ENCODE results near the gene SLC5A10.
A peak's percentile ranks its signal among the peaks of the same experiment; 100 is the strongest.

Gene SLC5A10

DNA sequence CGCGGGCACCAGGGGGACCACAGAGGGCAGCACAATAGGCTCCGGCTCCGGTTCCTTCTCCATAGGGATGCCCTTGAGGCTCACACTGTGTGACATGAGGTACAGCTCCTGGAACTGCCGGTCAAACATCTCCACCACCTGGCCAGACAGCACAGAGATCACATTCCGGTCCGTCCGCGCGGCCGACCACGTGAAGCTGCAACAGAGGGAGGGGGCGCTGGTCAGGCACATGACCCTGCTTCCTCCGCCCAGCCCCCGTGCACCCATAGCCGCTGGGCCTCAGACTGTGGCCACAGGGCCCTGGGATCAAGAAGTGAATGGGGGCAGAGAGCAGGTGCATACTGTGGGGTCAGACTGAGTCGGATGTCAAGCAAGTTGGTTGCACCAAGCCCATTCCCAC lies 26.7 kb downstream of the SLC5A10 start:
- TF ChIP-seq CTCF (IDR thresholded peaks at IDR 0.05): no peak
- TF ChIP-seq ZFX (IDR thresholded peaks at IDR 0.05; ENCODE audit: borderline replicate concordance): no peak

GRCh38 chr17:18980682-18981334 lies 28.8 kb downstream of the SLC5A10 start:
- H3K27ac ChIP-seq: no peak overlapping the region
- TF ChIP-seq CTCF (IDR thresholded peaks at IDR 0.05): no peak
- TF ChIP-seq ZFX (IDR thresholded peaks at IDR 0.05; ENCODE audit: borderline replicate concordance): no peak

More for the DNA sequence above, 26.7 kb downstream of the SLC5A10 start:
- H3K27ac ChIP-seq: no peak overlapping the region

DNA sequence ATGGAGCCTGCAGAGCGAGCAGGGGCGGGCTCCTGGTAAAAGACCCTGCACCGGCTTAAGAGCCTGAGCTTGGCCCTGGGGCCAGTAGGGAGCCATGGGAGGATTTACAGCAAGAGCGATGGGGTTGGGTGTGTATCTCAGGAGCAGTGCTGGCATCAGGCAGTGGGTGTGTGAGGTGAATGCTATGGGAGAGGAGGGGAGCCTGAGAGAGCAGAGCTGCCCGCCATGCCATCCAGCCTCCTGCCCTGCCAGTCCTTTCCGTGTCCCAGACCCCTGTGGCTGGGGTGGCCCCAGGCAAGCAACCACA lies 29.3 kb downstream of the SLC5A10 start:
- H3K27ac ChIP-seq: peak overlapping the region; percentile 46; the same call in 1 of the 2 replicates
- TF ChIP-seq CTCF (IDR thresholded peaks at IDR 0.05) (no peak), ZFX (IDR thresholded peaks at IDR 0.05; ENCODE audit: borderline replicate concordance) (no peak)

DNA sequence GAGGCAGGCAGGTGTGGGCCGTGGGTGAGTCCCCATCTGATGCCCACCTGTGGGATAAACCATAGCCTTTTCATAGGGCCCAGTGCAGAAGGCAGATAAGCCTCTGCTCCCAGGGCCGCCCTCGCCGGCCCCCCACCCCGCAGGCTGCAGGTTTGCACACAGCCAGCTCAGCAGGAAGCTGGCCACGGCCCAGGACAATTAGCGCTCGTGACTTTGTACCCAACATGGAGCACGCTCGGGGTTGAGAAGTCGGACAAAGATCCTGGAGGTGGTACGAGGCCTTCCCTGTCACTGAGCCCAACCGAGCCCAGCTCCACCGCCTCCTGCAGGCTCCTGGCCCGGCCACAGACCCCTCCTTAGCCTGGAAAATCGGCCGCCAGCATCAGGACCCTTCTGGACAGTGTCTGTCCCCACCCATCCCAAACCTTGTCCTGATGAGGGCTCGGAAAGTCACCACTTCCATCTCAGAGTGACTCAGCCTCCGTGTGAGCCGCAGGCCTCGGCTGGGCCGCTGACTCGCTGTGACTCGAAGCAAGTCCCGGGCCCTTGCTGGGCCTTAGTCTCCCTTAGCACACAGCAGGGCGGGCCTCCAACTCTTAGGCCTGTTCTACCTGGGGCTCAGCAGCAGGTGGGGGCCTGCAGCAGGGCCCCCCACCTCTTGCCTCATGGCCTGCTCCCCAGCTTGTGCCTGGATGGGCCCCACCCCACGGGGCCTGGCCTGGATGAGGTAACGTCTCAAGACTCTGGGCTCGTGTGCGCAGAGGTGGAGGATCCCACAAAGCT lies 29.9 kb downstream of the SLC5A10 start:
- TF ChIP-seq CTCF (IDR thresholded peaks at IDR 0.05) (no peak), ZFX (IDR thresholded peaks at IDR 0.05; ENCODE audit: borderline replicate concordance) (no peak)
- H3K27ac ChIP-seq: peak overlapping the region; percentile 46

GRCh38 chr17:18984273-18985114 lies 32.5 kb downstream of the SLC5A10 start:
- H3K27ac ChIP-seq: no peak overlapping the region
- TF ChIP-seq CTCF (IDR thresholded peaks at IDR 0.05): no peak
- TF ChIP-seq ZFX (IDR thresholded peaks at IDR 0.05; ENCODE audit: borderline replicate concordance): no peak

DNA sequence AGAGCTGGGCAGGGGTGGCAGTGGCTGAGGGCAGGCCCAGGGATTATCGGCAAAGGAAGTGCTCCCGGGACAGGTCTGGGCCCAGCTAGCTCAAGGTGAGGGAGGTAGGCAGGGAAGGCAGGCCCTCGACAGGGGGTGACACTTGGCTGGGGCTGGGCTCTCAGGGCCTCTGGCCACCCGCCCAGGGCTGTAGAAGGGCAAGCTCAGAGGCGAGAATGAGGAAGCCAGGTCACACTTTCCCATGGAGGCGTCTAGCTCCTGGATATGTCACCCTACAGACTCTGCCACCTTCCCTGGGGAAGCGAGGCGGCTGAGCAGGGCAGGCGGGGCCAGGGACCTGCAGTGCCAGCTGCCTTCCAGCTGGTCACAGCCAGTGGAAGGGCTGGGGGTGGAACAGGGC lies 33.5 kb downstream of the SLC5A10 start:
- no peak overlapping the region for H3K27ac ChIP-seq
- TF ChIP-seq ZFX (IDR thresholded peaks at IDR 0.05; ENCODE audit: borderline replicate concordance) (no peak), CTCF (IDR thresholded peaks at IDR 0.05) (no peak)
